SJSA1 (cell line): ENCODE data around the gene SYT1. TPM values are rescaled to one million over a fixed set of nuclear protein-coding genes. Genes with fewer than 3 reads are reported as not detected.

Experiments used
- DNase-seq, 2 experiments: peaks; one replicate each; pipeline ENCODE4 v3.0.0-alpha.2; 2015 to 2020; ENCODE audit warnings: low spot score in 2 of 2, low read depth in 1 of 2
- H3K27ac ChIP-seq: fragments of 250-450 bp; sonication (Bioruptor Pico); 2 replicates; pipeline ENCODE4 v1.5.1; 2020; ENCODE audit warnings: mild to moderate bottlenecking, moderate library complexity
- H3K27me3 ChIP-seq: fragments of 250-450 bp; sonication (Bioruptor Pico); replicated peaks from 2 replicates; pipeline ENCODE4 v1.5.1; 2020; ENCODE audit warnings: mild to moderate bottlenecking, moderate library complexity
- H3K36me3 ChIP-seq: fragments of 250-450 bp; sonication (Bioruptor Pico); 2 replicates; pipeline ENCODE4 v1.5.1; 2020; ENCODE audit warnings: mild to moderate bottlenecking
- H3K4me1 ChIP-seq: fragments of 250-450 bp; sonication (Bioruptor Pico); replicated peaks from 2 replicates; pipeline ENCODE4 v1.6.1; 2021; ENCODE audit warnings: mild to moderate bottlenecking
- H3K4me3 ChIP-seq: fragments of 250-450 bp; sonication (Bioruptor Pico); 2 replicates; pipeline ENCODE4 v1.5.1; 2020; ENCODE audit warnings: mild to moderate bottlenecking
- H3K9me3 ChIP-seq: fragments of 250-450 bp; sonication (Bioruptor Pico); replicated peaks from 2 replicates; pipeline ENCODE4 v1.5.1; 2020; ENCODE audit warnings: mild to moderate bottlenecking
- total RNA-seq: library from RNA; depleted of rRNA; stranded (reverse); fragments of >200 nt; shearing (Covaris generic); gene quantifications from 2 replicates; pipeline ENCODE4 v1.2.3, GENCODE V29; 2014

Gene SYT1
- total RNA-seq, 1 experiment from 2014 or later, result 31.9 TPM

- DNase-seq, result no peak
- Histone ChIP-seq H3K36me3 (peaks cover 35% of the 10 kb centered on the region), H3K27ac (no peak overlapping the region), H3K4me3 (no peak overlapping the region), H3K4me1 (no peaks in the 10 kb centered on the region), H3K27me3 (no peaks in the 10 kb centered on the region), H3K9me3 (no peaks in the 10 kb centered on the region)
These were observed 432.3 kb downstream of the SYT1 start for GRCh38 chr12:79296871-79297270.

GRCh38 chr12:79298506-79298905 is 433.9 kb downstream of the SYT1 start:
- H3K27ac ChIP-seq, result no peak overlapping the region
- H3K27me3 ChIP-seq, result no peaks in the 10 kb centered on the region
- no peak for DNase-seq
- H3K36me3 ChIP-seq, result peaks cover 35% of the 10 kb centered on the region
- no peaks in the 10 kb centered on the region for H3K4me1 ChIP-seq
- H3K9me3 ChIP-seq, result no peaks in the 10 kb centered on the region
- no peak overlapping the region for H3K4me3 ChIP-seq

GRCh38 chr12:79299447-79300198 is 435.0 kb downstream of the SYT1 start:
- no peak overlapping the region for H3K4me3 ChIP-seq
- DNase-seq, result no peak
- H3K36me3 ChIP-seq, result peaks cover 35% of the 10 kb centered on the region
- no peak overlapping the region for H3K27ac ChIP-seq
- H3K27me3 ChIP-seq, result no peaks in the 10 kb centered on the region
- H3K4me1 ChIP-seq, result no peaks in the 10 kb centered on the region
- no peaks in the 10 kb centered on the region for H3K9me3 ChIP-seq

- DNase-seq, result no peak
- Histone ChIP-seq H3K27me3 (no peaks in the 10 kb centered on the region), H3K4me3 (no peak overlapping the region), H3K4me1 (no peaks in the 10 kb centered on the region), H3K27ac (no peak overlapping the region), H3K9me3 (no peaks in the 10 kb centered on the region), H3K36me3 (peaks cover 35% of the 10 kb centered on the region)
These were observed 435.6 kb downstream of the SYT1 start for GRCh38 chr12:79300199-79300568.

DNA sequence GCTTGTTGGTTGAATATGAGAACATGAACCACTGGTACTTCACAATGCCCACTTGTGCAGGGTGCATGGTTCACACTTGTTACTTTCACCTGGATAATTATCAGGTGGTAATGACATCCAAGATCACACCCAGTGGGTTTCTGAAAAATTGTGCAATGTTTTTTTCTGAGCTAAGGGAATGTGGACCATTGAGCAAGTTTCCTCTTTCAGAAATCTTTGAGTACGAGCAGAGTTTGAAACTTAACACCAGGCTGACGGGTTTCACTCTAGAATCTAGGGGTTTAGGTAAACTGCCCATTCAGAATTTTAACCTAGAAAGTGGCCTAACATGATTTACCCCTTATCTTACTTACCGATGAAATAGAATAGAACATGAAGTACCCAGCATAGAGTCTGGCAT is 436.6 kb downstream of the SYT1 start:
- no peaks in the 10 kb centered on the region for H3K27me3 ChIP-seq
- H3K9me3 ChIP-seq, result no peaks in the 10 kb centered on the region
- no peak overlapping the region for H3K27ac ChIP-seq
- DNase-seq, result no peak
- no peaks in the 10 kb centered on the region for H3K4me1 ChIP-seq
- H3K4me3 ChIP-seq, result no peak overlapping the region
- peaks cover 34% of the 10 kb centered on the region for H3K36me3 ChIP-seq

- H3K27ac ChIP-seq, result no peak overlapping the region
- DNase-seq, result no peak
- no peak overlapping the region for H3K4me3 ChIP-seq
- H3K27me3 ChIP-seq, result no peaks in the 10 kb centered on the region
- no peaks in the 10 kb centered on the region for H3K4me1 ChIP-seq
- peaks cover 29% of the 10 kb centered on the region for H3K36me3 ChIP-seq
- H3K9me3 ChIP-seq, result no peaks in the 10 kb centered on the region
These were observed 437.7 kb downstream of the SYT1 start for GRCh38 chr12:79302162-79302814.

GRCh38 chr12:79307340-79307739 is 442.8 kb downstream of the SYT1 start:
- no peak for DNase-seq
- H3K4me3 ChIP-seq, result no peak overlapping the region
- H3K9me3 ChIP-seq, result no peaks in the 10 kb centered on the region
- peaks cover 8% of the 10 kb centered on the region; the same call in 1 of the 2 replicates for H3K36me3 ChIP-seq
- no peaks in the 10 kb centered on the region for H3K4me1 ChIP-seq
- H3K27me3 ChIP-seq, result no peaks in the 10 kb centered on the region
- H3K27ac ChIP-seq, result no peak overlapping the region

DNA sequence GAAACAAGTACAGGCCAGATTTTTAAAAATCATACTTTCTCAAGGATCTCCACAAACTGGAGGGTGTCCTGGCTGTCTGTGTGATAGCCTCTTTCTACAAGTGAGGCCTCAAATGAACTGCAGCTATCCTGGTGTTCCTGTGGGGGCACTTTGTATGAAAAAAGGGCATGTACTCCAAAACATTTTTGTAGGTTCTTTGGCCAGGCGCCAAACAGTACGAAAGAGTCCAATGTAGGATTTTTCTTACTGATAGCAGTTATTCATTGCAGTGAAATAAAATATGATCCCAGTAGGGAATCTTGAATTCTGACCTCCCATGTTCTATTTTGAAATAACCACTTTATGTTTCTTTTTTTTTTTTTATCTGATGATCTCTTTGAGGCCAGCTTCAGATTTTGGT is 444.5 kb downstream of the SYT1 start:
- DNase-seq, result no peak
- Histone ChIP-seq H3K27me3 (no peaks in the 10 kb centered on the region), H3K4me3 (no peak overlapping the region), H3K27ac (no peak overlapping the region), H3K4me1 (no peaks in the 10 kb centered on the region), H3K9me3 (no peaks in the 10 kb centered on the region), H3K36me3 (peaks cover 8% of the 10 kb centered on the region; the same call in 1 of the 2 replicates)

GRCh38 chr12:79317179-79317847 is 452.7 kb downstream of the SYT1 start:
- no peak overlapping the region for H3K4me3 ChIP-seq
- H3K4me1 ChIP-seq, result no peaks in the 10 kb centered on the region

DNA sequence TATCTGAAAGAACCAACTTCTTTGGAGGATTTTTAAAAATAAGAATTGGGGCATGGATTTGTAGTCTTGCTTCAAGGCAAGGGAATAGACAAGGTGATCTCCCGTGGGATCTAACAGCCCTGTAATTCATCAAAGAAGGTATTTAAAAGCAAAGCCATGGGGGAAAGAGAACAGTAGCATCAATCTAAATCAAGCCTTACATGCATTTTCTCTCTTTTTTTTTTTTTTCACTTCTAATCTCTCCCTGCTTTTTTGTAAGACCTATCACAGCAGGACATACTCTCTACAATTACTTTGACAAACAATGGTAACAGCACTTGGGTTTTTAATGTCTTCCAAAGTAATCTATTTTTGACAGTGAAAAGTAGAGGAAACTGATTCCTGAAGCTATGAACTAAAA is 458.3 kb downstream of the SYT1 start:
- Histone ChIP-seq H3K4me3 (no peak overlapping the region), H3K27ac (no peak overlapping the region), H3K4me1 (no peaks in the 10 kb centered on the region), H3K36me3 (no peaks in the 10 kb centered on the region), H3K9me3 (no peaks in the 10 kb centered on the region), H3K27me3 (no peaks in the 10 kb centered on the region)
- DNase-seq, result no peak

More at GRCh38 chr12:79317179-79317847, 452.7 kb downstream of the SYT1 start:
- Histone ChIP-seq H3K27me3 (no peaks in the 10 kb centered on the region), H3K9me3 (no peaks in the 10 kb centered on the region), H3K36me3 (peaks cover 2% of the 10 kb centered on the region; the same call in 1 of the 2 replicates), H3K27ac (no peak overlapping the region)
- no peak for DNase-seq

DNA sequence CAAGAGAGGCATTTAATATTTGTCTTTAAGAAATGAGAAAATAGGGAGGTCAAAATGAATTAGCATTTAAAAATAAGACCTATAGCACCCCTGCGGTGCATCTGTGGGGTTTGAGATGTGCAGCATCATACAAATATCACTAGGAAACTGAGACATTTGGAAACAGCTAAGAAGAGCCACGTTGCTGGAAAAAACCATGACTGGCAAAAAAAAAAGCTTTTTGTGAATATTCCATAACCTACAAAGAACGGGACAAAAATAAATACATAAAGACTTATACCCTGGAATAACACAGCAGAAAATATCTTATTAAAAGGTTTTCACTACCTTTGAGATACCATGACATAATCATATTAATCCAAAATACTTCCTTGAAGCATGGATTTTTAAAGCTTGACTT is 460.0 kb downstream of the SYT1 start:
- no peaks in the 10 kb centered on the region for H3K4me1 ChIP-seq
- H3K36me3 ChIP-seq, result no peaks in the 10 kb centered on the region
- no peak overlapping the region for H3K27ac ChIP-seq
- H3K9me3 ChIP-seq, result no peaks in the 10 kb centered on the region
- H3K27me3 ChIP-seq, result no peaks in the 10 kb centered on the region
- no peak overlapping the region for H3K4me3 ChIP-seq
- no peak for DNase-seq

- Histone ChIP-seq H3K27me3 (no peaks in the 10 kb centered on the region), H3K4me1 (no peaks in the 10 kb centered on the region), H3K9me3 (no peaks in the 10 kb centered on the region), H3K4me3 (no peak overlapping the region), H3K27ac (no peak overlapping the region), H3K36me3 (no peaks in the 10 kb centered on the region)
- DNase-seq, result no peak
These were observed 461.6 kb downstream of the SYT1 start for GRCh38 chr12:79326222-79326621.

- no peak overlapping the region for H3K27ac ChIP-seq
- H3K36me3 ChIP-seq, result no peaks in the 10 kb centered on the region
- H3K27me3 ChIP-seq, result no peaks in the 10 kb centered on the region
- H3K4me3 ChIP-seq, result no peak overlapping the region
- H3K9me3 ChIP-seq, result no peaks in the 10 kb centered on the region
- no peak for DNase-seq
- no peaks in the 10 kb centered on the region for H3K4me1 ChIP-seq
These were observed 462.1 kb downstream of the SYT1 start for GRCh38 chr12:79326663-79327062.

GRCh38 chr12:79327465-79327864 is 462.9 kb downstream of the SYT1 start:
- no peaks in the 10 kb centered on the region for H3K36me3 ChIP-seq
- no peaks in the 10 kb centered on the region for H3K27me3 ChIP-seq
- H3K27ac ChIP-seq, result no peak overlapping the region
- DNase-seq, result no peak
- no peaks in the 10 kb centered on the region for H3K4me1 ChIP-seq
- H3K4me3 ChIP-seq, result no peak overlapping the region
- H3K9me3 ChIP-seq, result no peaks in the 10 kb centered on the region
